Astrocyte (in vitro differentiated cells and primary cell): ENCODE measurements around the gene CCDC69. TPM values are rescaled to one million over a fixed set of nuclear protein-coding genes. Genes with fewer than 3 reads are reported as not detected.

Experiments
- DNase-seq: peaks from one replicate; pipeline ENCODE4 v3.0.0-alpha.2; 2010; ENCODE audit warnings: low read depth
- FAIRE-seq: peaks from 2 replicates; lab custom pipeline; 2011; peaks lifted over from hg19 to GRCh38; lab: Jason Lieb, UNC
- H2AFZ ChIP-seq: 2 replicates; pipeline ENCODE4 v1.6.0; 2012; ENCODE audit warnings: low read depth, low read length, inconsistent platforms
- H3K27ac ChIP-seq: 2 replicates; pipeline ENCODE4 v1.5.1; 2011; ENCODE audit warnings: low read depth, low read length, inconsistent platforms
- H3K27me3 ChIP-seq: 2 replicates; pipeline ENCODE4 v1.6.0; 2011; ENCODE audit warnings: low read length, inconsistent platforms; ENCODE audit not compliant: insufficient read depth
- H3K36me3 ChIP-seq: 2 replicates; pipeline ENCODE4 v1.5.1; 2011; ENCODE audit warnings: low read length, inconsistent platforms; ENCODE audit not compliant: insufficient read depth
- H3K4me1 ChIP-seq: 2 replicates; pipeline ENCODE4 v1.5.1; 2011; ENCODE audit warnings: low read length, inconsistent platforms; ENCODE audit not compliant: insufficient read depth
- H3K4me2 ChIP-seq: 2 replicates; pipeline ENCODE4 v1.6.0; 2012; ENCODE audit warnings: low read length, inconsistent platforms
- H3K4me3 ChIP-seq: 2 replicates; pipeline ENCODE4 v1.5.1; 2011; ENCODE audit warnings: low read depth, mild to moderate bottlenecking, low read length, inconsistent platforms; ENCODE audit not compliant: insufficient read depth
- H3K79me2 ChIP-seq: 2 replicates; pipeline ENCODE4 v1.6.0; 2012; ENCODE audit warnings: mild to moderate bottlenecking, low read length, inconsistent platforms; ENCODE audit not compliant: insufficient read depth
- H3K9ac ChIP-seq: 2 replicates; pipeline ENCODE4 v1.6.0; 2012; ENCODE audit warnings: mild to moderate bottlenecking, low read length, inconsistent platforms
- H3K9me3 ChIP-seq: 2 replicates; pipeline ENCODE4 v1.5.1; 2012; ENCODE audit warnings: low read depth, mild to moderate bottlenecking, low read length, inconsistent platforms; ENCODE audit not compliant: insufficient read depth
- H4K20me1 ChIP-seq: 2 replicates; pipeline ENCODE4 v1.6.0; 2012; ENCODE audit warnings: low read length, inconsistent platforms; ENCODE audit not compliant: insufficient read depth
- H3K27ac Mint-ChIP-seq: one replicate; pipeline ENCODE4 v1.8.0; 2021; ENCODE audit warnings: mild to moderate bottlenecking, mixed read lengths; ENCODE audit not compliant: unreplicated experiment
- H3K27me3 Mint-ChIP-seq: one replicate; pipeline ENCODE4 v1.8.0; 2021; ENCODE audit warnings: low read depth, mixed read lengths; ENCODE audit not compliant: unreplicated experiment
- H3K36me3 Mint-ChIP-seq: one replicate; pipeline ENCODE4 v1.8.0; 2021; ENCODE audit warnings: low read depth, mixed read lengths; ENCODE audit not compliant: unreplicated experiment
- H3K4me1 Mint-ChIP-seq: one replicate; pipeline ENCODE4 v1.8.0; 2021; ENCODE audit warnings: low read depth, mixed read lengths; ENCODE audit not compliant: unreplicated experiment
- H3K4me3 Mint-ChIP-seq: one replicate; pipeline ENCODE4 v1.8.0; 2021; ENCODE audit warnings: mild to moderate bottlenecking, moderate library complexity, mixed read lengths; ENCODE audit not compliant: unreplicated experiment
- H3K9me3 Mint-ChIP-seq: one replicate; pipeline ENCODE4 v1.8.0; 2021; ENCODE audit warnings: mild to moderate bottlenecking, mixed read lengths; ENCODE audit not compliant: unreplicated experiment
- EZH2 ChIP-seq: IDR thresholded peaks from 2 replicates; pipeline ENCODE4 v1.6.1; 2012; ENCODE audit warnings: mild to moderate bottlenecking, low read length, inconsistent platforms; ENCODE audit not compliant: insufficient read depth
- total RNA-seq: library from RNA; stranded (reverse); gene quantifications from 2 replicates; pipeline ENCODE4 v1.2.1, GENCODE V29; 2021
- TF ChIP-seq, protein P1 (sequence below): IDR thresholded peaks from 2 replicates; pipeline ENCODE4 v1.5.1; 2011; ENCODE audit warnings: low read depth, mild to moderate bottlenecking, inconsistent platforms, low read length, moderate library complexity; ENCODE audit not compliant: insufficient read depth

Gene CCDC69
- total RNA-seq, 1 donor from 2014 or later, result 4.1 TPM

DNA sequence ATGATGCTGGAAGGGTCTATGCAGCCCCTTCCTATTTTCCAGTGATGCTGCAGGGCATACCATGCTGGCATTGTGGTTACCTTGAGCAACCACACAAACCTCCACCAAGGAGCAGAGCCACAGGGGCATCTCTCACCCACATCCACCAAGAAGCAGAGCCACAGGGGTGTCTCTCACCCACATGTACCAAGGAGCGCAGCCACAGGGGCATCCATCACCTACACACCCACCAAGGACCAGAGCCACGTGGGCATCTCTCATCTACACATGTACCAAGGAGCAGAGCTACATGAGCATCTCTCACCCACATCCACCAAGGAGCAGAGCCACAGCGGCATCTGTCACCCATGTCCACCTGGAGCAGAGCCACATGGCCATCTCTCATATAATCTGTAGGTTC lies 20.3 kb upstream of the CCDC69 start:
- H3K27me3 Mint-ChIP-seq, result peaks cover 21% of the 10 kb centered on the region
- H3K4me1 Mint-ChIP-seq, result no peaks in the 10 kb centered on the region
- Histone ChIP-seq H2AFZ (no peak overlapping the region), H3K4me2 (no peak overlapping the region), H3K27ac (no peak overlapping the region), H3K4me1 (no peaks in the 10 kb centered on the region), H3K9ac (no peak overlapping the region), H3K79me2 (no peaks in the 10 kb centered on the region), H4K20me1 (no peaks in the 10 kb centered on the region), H3K36me3 (no peaks in the 10 kb centered on the region), H3K27me3 (peaks cover 9% of the 10 kb centered on the region), H3K9me3 (no peaks in the 10 kb centered on the region), H3K4me3 (no peak overlapping the region)
- H3K27ac Mint-ChIP-seq, result no peak overlapping the region
- H3K4me3 Mint-ChIP-seq, result no peak overlapping the region
- no peaks in the 10 kb centered on the region for H3K36me3 Mint-ChIP-seq
- DNase-seq (no peak), FAIRE-seq (no peak)
- TF ChIP-seq, protein P1, sequence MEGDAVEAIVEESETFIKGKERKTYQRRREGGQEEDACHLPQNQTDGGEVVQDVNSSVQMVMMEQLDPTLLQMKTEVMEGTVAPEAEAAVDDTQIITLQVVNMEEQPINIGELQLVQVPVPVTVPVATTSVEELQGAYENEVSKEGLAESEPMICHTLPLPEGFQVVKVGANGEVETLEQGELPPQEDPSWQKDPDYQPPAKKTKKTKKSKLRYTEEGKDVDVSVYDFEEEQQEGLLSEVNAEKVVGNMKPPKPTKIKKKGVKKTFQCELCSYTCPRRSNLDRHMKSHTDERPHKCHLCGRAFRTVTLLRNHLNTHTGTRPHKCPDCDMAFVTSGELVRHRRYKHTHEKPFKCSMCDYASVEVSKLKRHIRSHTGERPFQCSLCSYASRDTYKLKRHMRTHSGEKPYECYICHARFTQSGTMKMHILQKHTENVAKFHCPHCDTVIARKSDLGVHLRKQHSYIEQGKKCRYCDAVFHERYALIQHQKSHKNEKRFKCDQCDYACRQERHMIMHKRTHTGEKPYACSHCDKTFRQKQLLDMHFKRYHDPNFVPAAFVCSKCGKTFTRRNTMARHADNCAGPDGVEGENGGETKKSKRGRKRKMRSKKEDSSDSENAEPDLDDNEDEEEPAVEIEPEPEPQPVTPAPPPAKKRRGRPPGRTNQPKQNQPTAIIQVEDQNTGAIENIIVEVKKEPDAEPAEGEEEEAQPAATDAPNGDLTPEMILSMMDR, result no peak
- TF ChIP-seq EZH2, result no peak
- peaks cover 3% of the 10 kb centered on the region for H3K9me3 Mint-ChIP-seq

GRCh38 chr5:151243564-151243963 lies 19.7 kb upstream of the CCDC69 start:
- TF ChIP-seq EZH2, result no peak
- TF ChIP-seq, protein P1, result no peak
- FAIRE-seq (no peak), DNase-seq (no peak)
- Mint-ChIP-seq H3K36me3 (no peaks in the 10 kb centered on the region), H3K4me1 (no peaks in the 10 kb centered on the region), H3K9me3 (peaks cover 3% of the 10 kb centered on the region), H3K4me3 (no peak overlapping the region), H3K27ac (no peak overlapping the region), H3K27me3 (peaks cover 21% of the 10 kb centered on the region)
- no peaks in the 10 kb centered on the region for H4K20me1 ChIP-seq
- H3K9ac ChIP-seq, result no peak overlapping the region
- H3K4me3 ChIP-seq, result no peak overlapping the region
- no peaks in the 10 kb centered on the region for H3K4me1 ChIP-seq
- H3K79me2 ChIP-seq, result no peaks in the 10 kb centered on the region
- no peak overlapping the region for H2AFZ ChIP-seq
- no peak overlapping the region for H3K4me2 ChIP-seq
- H3K9me3 ChIP-seq, result no peaks in the 10 kb centered on the region
- peaks cover 9% of the 10 kb centered on the region for H3K27me3 ChIP-seq
- H3K27ac ChIP-seq, result no peak overlapping the region
- no peaks in the 10 kb centered on the region for H3K36me3 ChIP-seq

DNA sequence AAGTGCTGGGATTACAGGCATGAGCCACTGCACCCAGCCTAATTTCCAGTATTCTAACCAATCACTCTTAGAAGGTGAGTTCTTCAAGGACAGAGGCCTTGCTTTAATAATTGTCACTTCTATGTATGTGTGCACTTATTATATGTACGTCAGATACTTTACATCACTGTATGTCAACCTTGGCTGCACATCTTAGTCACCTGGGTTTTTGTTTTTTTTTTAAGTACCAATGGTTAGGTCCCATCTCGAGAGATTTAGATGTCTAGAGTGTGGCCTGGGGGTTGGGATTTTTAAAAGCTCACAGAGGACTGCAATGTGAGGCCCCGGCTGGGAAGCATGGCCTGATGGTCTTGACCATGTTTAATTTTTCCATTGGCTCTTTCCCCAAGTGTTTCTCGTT lies 19.2 kb upstream of the CCDC69 start:
- Mint-ChIP-seq H3K36me3 (no peaks in the 10 kb centered on the region), H3K4me3 (no peak overlapping the region), H3K27me3 (peaks cover 20% of the 10 kb centered on the region), H3K9me3 (peaks cover 3% of the 10 kb centered on the region), H3K4me1 (no peaks in the 10 kb centered on the region), H3K27ac (no peak overlapping the region)
- H3K27me3 ChIP-seq, result peaks cover 11% of the 10 kb centered on the region
- H3K9me3 ChIP-seq, result no peaks in the 10 kb centered on the region
- H3K4me2 ChIP-seq, result no peak overlapping the region
- H3K9ac ChIP-seq, result no peak overlapping the region
- H3K79me2 ChIP-seq, result no peaks in the 10 kb centered on the region
- no peak overlapping the region for H3K27ac ChIP-seq
- H2AFZ ChIP-seq, result no peak overlapping the region
- no peaks in the 10 kb centered on the region for H3K4me1 ChIP-seq
- no peak for TF ChIP-seq EZH2
- TF ChIP-seq, protein P1, result no peak
- no peak for DNase-seq
- H3K36me3 ChIP-seq, result no peaks in the 10 kb centered on the region
- no peak overlapping the region for H3K4me3 ChIP-seq
- no peak for FAIRE-seq
- H4K20me1 ChIP-seq, result no peaks in the 10 kb centered on the region
